HFF-Myc (cell line): Measurements from ENCODE around the gene REXO5.

Experiments
- DNase-seq: peaks from one replicate; pipeline ENCODE4 v3.0.0-alpha.2; 2011; ENCODE audit warnings: low read depth; ENCODE audit errors: extremely low read depth
- H3K4me3 ChIP-seq: replicated peaks from 2 replicates; pipeline ENCODE4 v1.5.1; 2011; ENCODE audit warnings: low read depth, mild to moderate bottlenecking, control low read depth, low read length
- TF ChIP-seq, protein P1 (sequence below): IDR thresholded peaks from 2 replicates; pipeline ENCODE4 v1.5.1; 2012; ENCODE audit warnings: mild to moderate bottlenecking, low read depth, low read length, control low read depth; ENCODE audit errors: missing control alignments

REXO5 gene

DNA sequence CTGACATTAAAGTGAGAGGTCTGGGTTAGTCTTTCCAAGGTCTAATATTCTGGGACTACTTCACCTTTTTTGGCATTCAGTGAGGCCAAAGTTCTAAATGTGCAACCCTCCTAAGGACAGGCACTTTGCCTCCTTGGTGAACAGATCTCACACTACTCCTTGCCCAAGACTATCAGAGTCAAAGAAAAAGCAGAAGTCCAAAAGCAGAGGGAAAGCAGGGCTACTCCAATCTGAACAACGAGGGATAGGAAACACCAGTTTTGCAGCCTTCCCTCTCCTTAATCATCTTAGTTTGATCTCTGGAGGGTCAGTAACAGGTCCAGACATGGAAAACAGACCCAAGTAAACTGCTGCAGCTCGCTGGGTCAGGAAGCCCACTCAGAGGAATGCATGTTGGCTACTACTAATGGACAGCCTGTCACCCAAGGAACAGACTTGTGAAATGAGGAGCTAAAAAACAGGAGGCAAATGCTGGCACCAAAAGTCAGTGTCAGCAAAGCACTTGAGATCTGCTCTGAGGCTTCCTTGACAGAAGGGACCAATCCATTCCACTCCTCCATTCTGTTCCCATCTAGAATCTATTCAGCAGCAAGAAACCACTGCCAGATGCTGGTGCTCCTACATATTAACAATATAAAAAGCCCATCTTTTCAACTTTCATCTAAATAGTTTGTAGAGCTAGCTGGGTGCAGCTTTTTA, 63.9 kb downstream of the REXO5 start:
- H3K4me3 ChIP-seq = no peak overlapping the region
- DNase-seq = no peak
- TF ChIP-seq, protein P1, sequence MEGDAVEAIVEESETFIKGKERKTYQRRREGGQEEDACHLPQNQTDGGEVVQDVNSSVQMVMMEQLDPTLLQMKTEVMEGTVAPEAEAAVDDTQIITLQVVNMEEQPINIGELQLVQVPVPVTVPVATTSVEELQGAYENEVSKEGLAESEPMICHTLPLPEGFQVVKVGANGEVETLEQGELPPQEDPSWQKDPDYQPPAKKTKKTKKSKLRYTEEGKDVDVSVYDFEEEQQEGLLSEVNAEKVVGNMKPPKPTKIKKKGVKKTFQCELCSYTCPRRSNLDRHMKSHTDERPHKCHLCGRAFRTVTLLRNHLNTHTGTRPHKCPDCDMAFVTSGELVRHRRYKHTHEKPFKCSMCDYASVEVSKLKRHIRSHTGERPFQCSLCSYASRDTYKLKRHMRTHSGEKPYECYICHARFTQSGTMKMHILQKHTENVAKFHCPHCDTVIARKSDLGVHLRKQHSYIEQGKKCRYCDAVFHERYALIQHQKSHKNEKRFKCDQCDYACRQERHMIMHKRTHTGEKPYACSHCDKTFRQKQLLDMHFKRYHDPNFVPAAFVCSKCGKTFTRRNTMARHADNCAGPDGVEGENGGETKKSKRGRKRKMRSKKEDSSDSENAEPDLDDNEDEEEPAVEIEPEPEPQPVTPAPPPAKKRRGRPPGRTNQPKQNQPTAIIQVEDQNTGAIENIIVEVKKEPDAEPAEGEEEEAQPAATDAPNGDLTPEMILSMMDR = no peak

DNA sequence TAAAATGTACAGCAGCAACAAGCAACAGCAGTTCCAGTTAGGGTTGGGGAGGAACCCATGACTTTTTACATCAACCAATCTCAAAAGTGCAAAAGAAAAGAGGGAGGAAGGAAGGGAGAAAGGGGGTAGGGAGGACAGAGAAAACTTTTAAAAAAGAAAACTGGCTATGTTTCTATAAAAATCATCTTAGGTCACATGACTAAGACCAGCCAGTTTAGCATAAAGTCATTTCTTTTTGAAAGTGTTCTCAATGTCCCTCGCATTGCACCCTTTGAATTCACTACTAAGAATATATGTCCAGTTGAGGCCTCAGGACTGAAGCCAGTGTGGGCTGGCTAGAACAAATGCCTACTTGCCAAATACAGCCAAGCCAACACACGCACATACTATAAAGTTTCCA, 64.9 kb downstream of the REXO5 start:
- no peak overlapping the region for H3K4me3 ChIP-seq
- DNase-seq = no peak
- TF ChIP-seq, protein P1 = no peak

DNA sequence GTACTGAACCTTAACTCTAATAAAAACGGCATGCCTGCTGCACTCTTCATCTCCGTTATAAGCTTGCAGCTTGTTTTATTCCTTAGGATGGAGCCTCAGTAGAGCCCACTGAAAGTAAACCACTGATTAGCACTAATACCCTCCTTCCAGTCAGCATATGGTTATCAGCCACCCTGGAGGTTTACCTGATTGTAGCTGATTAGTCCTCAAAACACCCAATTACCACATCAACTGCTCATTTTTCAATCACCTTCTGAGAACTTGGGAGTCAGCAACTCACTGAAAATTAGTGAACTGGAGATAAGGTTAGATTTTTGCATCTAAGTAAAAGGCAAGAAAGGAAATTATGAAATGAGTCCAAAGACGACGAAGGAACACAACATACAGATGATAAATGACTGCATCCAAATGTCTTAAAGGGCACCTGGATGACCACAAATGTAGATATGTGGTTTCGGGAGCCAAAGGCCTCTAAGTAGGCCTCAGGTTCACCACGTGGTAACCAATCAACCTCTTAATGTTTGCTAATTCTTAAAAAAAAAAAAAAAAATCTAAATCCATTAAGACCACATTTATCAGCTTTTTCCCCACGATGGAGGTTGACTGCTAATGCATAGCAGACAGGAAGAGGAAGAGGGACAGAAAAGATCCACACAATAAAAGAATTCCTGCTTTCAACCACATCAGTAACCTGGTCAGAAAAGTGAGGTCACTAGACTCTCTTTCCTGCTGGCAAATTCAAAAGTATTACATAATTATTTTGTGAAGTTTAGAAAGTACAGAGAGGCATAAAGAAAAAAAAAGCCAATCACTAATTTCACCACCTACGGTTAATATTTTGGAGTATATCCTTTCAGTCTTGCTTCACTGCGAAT, 65.9 kb downstream of the REXO5 start:
- TF ChIP-seq, protein P1 = no peak
- no peak for DNase-seq

DNA sequence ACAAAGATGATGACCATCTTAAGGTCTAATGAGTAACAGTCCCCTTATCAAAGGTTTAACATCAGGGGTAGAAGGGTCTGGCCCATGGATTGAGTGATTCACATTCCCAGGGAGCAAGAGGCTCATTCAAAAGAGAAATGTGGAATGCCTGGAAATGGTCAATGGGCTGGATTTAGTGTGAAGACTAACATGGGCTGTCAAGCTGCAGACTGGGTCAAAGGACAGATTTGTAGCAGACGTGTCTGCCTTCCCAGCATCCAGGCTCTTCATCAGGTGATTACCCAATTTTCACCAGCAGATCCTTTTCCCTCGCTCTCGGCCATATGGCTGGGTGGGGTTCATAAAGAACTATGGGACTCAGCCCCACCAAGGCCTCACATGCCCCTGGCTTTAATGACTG, 67.0 kb downstream of the REXO5 start:
- TF ChIP-seq, protein P1 = no peak
- DNase-seq = no peak
- no peak overlapping the region for H3K4me3 ChIP-seq

More for the DNA sequence above, 65.9 kb downstream of the REXO5 start:
- H3K4me3 ChIP-seq = no peak overlapping the region

DNA sequence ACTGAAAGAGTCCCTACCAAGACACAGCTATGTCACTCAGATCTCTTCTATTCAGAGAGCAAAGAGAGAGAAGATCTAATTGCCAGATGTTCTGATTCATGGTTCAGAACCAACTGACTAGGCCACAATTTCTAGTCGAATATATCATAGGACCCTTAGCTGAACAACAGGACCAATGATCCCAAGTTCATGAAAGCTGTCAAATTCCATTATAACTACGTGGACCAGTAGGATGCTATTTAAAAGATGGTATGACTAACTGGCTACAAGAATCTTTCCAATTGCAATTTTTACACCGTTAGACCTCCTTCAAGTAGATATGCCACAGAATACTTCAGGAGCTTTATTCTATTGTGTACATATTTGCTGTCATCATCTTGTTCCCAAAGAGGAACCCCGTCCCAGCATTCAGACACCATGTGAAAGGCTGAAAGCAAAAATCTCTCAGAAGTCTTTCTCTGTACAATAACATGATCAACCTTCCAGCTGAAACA, 67.8 kb downstream of the REXO5 start:
- DNase-seq = no peak
- TF ChIP-seq, protein P1 = no peak

DNA sequence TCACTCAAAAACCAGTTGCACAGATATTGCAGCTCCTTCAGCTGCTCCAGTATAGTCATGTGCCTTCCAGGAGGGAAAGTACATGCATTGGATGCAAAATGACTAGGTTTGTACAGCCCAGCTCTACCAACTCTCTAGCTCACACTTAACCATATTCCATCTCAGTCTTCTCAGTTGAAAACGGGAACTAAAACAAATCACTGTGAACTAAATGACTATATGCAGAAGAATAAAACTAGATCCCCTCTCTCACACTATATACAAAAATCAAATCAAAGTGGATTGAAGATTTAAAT, 69.0 kb downstream of the REXO5 start:
- no peak overlapping the region for H3K4me3 ChIP-seq
- TF ChIP-seq, protein P1 = no peak
- no peak for DNase-seq

More for the DNA sequence above, 67.8 kb downstream of the REXO5 start:
- no peak overlapping the region for H3K4me3 ChIP-seq
